GM12801 (cell line): ENCODE results near the gene KIF4A.

ENCODE experiments used
- TF ChIP-seq, protein P1 (sequence below): IDR thresholded peaks from one replicate; pipeline ENCODE4 v1.5.1; 2011; ENCODE audit warnings: control low read depth; ENCODE audit not compliant: insufficient read length; ENCODE audit errors: extremely low read depth

Gene KIF4A

DNA sequence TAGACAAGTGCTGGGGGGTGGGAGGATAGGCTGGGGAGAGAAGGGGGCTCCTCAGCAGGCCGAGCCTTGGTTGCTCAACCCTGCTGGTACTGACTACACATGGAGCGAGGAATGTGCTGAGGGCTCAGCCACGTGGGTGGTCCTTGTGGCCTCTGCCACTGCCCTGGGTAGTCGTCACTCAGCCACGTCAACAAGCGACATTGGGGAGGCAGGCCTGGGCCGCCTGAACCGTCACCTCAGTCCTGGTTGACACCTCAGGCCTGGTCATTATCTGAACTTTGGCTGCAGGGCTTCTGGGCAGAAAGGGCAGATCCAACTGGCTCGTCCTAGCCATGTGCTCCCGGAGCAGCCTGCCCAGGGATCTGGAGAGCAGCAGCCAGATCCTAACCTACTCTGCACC lies 70.5 kb downstream of the KIF4A start:
- TF ChIP-seq, protein P1, sequence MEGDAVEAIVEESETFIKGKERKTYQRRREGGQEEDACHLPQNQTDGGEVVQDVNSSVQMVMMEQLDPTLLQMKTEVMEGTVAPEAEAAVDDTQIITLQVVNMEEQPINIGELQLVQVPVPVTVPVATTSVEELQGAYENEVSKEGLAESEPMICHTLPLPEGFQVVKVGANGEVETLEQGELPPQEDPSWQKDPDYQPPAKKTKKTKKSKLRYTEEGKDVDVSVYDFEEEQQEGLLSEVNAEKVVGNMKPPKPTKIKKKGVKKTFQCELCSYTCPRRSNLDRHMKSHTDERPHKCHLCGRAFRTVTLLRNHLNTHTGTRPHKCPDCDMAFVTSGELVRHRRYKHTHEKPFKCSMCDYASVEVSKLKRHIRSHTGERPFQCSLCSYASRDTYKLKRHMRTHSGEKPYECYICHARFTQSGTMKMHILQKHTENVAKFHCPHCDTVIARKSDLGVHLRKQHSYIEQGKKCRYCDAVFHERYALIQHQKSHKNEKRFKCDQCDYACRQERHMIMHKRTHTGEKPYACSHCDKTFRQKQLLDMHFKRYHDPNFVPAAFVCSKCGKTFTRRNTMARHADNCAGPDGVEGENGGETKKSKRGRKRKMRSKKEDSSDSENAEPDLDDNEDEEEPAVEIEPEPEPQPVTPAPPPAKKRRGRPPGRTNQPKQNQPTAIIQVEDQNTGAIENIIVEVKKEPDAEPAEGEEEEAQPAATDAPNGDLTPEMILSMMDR, result no peak

DNA sequence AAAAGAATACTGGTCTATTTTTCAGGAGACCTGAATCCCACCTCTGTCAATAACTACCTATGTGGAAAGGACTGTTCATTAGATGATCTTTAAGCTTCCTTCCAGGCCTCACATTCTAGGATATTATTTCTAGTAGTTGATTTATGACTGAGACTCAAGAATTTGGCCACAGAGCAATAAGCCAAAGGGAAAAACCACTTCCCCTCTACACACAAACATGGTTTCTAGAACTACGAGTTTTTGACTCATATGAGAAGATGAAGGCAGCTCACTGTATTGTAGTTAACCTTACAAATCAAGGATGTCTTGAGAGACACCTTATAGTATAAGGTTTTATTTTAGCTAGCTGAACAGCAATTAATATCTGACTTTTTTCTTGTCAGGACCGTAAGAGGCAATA lies 96.3 kb downstream of the KIF4A start:
- TF ChIP-seq, protein P1, result no peak

DNA sequence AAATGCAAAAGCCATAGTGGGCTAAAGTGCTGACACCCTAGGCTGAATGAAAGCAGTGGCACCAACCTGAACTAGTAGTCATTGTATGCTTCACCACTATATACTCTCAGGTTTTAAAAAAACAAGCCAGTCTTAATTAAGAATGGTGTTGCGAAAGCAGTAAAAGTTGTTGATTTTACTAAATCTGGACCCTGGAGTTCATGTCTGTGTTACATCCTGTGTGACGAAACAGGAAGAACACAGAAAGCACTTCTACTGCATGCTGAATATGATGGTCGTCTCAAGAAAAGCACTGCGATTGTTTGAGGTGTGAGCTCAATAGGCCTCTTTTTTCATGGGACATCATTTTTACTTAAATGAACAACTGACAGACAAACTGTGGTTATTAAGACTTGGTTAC lies 109.0 kb downstream of the KIF4A start:
- TF ChIP-seq, protein P1, result no peak

DNA sequence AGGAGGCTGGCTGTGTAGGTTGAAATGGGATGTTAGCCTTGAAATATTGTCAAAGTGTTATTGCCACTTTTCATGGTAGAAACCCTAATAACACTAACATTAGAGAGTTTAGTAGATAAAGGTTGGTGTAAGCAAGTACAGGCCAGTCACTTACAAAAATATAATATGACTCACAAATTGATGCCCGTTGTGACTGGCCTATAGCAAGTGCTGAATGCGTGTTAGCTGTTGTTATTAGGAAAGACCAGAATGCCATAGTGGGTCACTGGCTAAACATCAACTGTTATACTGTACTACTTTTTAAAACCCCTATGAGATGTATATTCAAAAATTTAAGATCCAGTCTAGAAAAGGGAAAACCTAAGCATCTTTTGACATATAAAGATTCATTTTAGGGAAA lies 112.8 kb downstream of the KIF4A start:
- TF ChIP-seq, protein P1, result no peak

DNA sequence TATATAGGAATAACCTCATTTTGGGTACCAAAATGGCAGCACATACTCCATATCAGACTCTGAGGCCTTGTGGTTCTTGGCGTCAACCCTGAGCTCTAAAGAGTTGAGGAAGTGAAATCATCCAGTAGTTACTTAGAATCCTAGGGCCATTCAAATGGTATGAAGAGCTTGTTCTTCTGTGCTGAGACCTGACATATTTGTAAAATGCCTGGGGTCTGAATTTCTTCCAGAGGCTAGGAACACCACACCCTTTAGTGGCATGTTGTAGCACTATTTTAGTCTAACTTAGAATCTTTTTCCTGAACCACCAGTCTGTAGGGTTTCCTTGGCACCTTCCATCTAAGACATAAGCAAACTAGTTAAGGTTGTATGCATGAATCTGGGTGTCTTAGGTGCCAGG lies 115.1 kb downstream of the KIF4A start:
- TF ChIP-seq, protein P1, result no peak

DNA sequence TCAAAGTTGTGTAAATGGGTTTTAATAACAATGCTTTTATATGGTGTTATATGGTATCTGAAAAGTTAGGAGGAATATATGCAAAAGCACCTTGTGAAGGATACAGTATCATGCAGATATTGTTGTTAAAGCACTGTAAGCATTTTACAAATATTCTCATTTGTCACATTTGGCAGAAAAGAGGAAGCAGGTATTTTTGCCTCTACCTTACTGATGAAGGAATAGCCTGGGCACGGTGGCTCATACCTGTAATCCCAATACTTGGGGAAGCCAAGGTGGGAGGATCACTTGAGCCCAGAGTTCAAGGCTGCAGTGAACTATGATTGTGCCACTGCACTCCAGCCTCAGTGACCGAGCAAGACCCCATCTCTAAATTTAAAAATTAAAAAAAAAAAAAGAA lies 121.0 kb downstream of the KIF4A start:
- TF ChIP-seq, protein P1, result no peak

DNA sequence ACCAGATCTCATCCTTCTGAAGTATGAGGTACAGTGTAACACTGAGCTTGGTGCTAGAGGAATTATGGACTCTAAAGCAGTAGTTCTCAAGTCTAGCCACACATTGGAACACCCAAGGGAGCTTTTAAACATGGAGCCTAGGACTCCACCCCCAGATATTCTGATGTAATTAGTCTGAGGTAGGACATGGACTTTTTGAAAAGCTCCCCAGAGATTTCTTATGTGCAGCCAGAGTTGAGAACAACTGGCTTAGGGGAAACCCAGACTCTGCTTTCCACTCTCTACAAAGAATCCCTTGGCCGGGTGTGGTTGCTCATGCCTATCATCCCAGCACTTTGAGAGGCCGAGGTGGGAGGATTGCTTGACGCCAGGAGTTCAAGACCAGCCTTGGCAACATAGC lies 121.6 kb downstream of the KIF4A start:
- TF ChIP-seq, protein P1, result no peak

DNA sequence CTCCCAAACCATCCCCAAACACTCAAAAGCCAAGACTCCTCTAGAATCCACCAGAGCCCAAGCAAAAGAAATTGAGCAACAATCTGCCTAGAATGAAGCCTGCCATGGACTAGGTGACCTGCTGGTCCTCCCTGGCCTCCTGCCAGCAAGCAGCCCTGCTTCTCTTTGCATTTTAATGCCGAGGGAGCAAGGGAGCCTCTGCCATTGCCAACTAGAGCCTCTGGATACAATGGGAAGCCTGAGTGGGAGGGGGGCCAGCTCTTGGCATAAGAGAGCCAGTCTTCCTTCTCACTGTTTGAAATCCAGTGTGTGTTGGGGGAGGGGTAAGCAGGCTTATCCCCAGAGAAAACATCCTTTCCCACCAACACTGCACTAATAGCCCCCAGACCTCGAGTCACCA lies 131.7 kb downstream of the KIF4A start:
- TF ChIP-seq, protein P1, result no peak
